AG10803 (cell line): Measurements from ENCODE around the gene RGS6.

Source experiments
- DNase-seq: peaks from one replicate; pipeline ENCODE4 v3.0.0; 2010; ENCODE audit warnings: low read depth
- H3K4me3 ChIP-seq: 2 replicates; pipeline ENCODE4 v1.5.1; 2011; ENCODE audit warnings: mild to moderate bottlenecking, low read length, control low read depth
- CTCF ChIP-seq: conservative IDR thresholded peaks from 2 replicates; pipeline ENCODE4 v1.5.1; 2011; ENCODE audit warnings: mild to moderate bottlenecking, low read length, control low read depth, inconsistent platforms

Gene RGS6

GRCh38 chr14:72060460-72060859 is 128.2 kb downstream of the RGS6 start:
- TF ChIP-seq CTCF: no peak
- DNase-seq: no peak
- no peak overlapping the region for H3K4me3 ChIP-seq

DNA sequence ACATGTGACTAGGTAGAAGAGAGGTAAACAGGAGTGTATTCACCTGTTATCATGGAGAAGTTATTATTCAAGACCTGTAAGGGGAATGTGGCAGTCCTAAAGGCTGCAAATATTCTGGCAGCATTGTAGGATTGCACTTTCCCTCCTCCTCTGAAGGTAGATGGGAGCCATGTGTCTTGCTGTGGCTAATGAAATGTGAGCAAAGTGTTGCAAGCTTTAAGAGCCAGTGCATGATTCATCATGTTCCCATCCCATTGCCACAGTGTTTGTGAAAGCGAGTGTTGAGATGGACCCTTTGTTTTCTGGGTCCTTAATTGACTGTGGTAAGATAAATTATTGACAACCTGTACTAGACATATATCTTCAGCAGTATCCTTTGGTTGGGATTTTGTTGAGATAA is 128.7 kb downstream of the RGS6 start:
- no peak for DNase-seq
- no peak for TF ChIP-seq CTCF
- no peak overlapping the region for H3K4me3 ChIP-seq

DNA sequence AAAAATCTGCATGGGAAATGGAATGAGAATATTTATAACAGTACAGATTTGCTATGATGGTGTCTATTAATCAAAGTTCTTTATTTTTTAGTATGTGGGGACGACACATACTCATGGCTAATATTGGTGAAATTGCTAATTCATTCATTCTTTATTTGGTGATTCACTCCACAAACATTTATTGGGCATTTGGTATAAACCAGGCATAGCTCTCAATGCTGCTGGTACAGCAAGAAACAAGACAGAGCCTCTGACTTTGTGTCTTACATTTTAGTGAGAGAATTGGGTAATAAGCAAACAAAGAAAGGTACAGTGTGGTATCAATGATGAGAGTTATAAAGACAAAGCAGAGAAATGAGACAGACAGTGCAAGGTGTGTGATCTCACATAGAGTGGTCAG is 129.5 kb downstream of the RGS6 start:
- TF ChIP-seq CTCF: no peak
- DNase-seq: no peak
- H3K4me3 ChIP-seq: no peak overlapping the region

- H3K4me3 ChIP-seq: no peak overlapping the region
- no peak for TF ChIP-seq CTCF
- no peak for DNase-seq
These were observed 131.6 kb downstream of the RGS6 start for GRCh38 chr14:72063761-72064282.

DNA sequence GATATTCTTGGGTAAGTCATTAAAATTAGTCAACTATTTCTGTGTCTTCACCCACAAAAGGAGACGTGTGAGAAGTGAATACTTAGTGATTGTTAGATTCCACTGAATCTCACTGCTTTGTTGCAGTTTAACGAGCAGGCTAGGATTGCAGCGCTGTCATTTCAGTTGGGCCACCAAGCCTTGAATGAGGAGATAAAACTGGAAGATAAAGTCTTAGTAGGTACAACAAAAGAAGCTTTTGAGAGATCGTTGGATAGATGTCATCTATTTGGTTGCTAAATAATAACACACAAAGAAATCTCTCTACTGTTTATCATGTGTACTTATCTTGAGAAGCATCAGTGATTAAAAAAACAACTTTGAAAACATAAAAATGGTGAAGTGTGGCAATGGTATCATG is 132.3 kb downstream of the RGS6 start:
- no peak for TF ChIP-seq CTCF
- no peak overlapping the region for H3K4me3 ChIP-seq
- DNase-seq: no peak

DNA sequence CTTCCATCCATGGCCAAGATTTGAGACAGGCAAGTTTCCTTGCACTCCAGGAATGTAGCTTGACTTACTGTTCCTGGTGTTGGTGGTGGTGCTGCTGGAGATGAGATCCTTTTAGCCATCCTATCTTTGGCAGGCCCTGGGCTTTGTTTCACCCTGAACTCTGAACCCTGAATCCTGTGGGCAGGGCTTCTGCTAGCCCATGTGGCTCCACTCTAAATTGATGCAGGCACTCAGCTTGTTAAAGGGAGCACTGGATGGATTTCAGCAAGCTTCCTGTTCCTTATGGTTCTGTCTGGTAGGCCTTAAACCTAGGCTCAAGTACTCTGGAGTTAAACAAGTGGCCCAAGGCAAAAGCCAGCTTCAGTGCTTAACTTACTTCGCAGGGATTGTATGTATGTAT is 138.2 kb downstream of the RGS6 start:
- TF ChIP-seq CTCF: no peak
- DNase-seq: no peak
- H3K4me3 ChIP-seq: no peak overlapping the region

DNA sequence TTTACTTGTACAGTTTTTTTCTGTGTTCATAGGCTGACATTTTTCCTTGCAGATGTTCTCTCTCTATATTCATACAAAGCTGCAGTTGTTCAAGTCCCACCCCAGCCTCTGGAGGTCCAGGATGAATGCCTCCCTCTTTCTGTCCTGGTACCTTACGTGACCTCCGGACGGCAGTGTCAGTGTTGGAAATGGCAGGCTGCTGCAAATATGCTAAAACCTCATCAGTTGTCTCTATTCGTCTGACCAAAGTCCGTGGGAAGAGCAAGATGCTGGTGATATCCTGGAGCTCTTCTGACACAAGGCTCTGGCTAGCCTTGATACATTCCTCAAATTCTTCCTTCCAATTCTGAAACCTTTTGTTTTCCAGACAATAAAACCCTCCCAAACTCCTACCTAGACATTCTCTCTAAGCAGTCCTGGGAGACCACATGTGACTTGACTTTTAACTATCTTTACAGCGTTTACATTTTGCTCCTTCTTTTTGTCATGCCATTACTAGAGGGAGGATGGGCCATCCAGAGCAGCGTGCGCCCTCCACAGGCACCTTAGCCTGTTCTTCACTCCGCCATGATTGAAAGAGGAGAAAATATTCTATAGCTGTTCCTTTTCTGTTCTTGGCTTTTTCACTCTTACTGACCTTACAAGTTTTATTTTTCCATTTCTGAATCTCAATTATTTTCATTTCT is 143.6 kb downstream of the RGS6 start:
- DNase-seq: no peak
- no peak overlapping the region for H3K4me3 ChIP-seq
- TF ChIP-seq CTCF: no peak
